ENCODE measurements around the gene CR1.
"Not testable (repeated sequence)": the region's sequence is repeated elsewhere in the genome, so short reads cannot be mapped to it uniquely, and the experiment has no call there.

The CR1 gene

GRCh38 chr1:207635569-207636186 is 139.7 kb downstream of the CR1 start:
- intact Hi-C loops (cut with DNase I); DNase-seq: not testable (repeated sequence)

- intact Hi-C loops (cut with DNase I), result not testable (repeated sequence)
- peak in 5 of 10 donors; percentile 26 to 90 (median 43) for DNase-seq
These were observed 142.7 kb downstream of the CR1 start for GRCh38 chr1:207638487-207639145.

- intact Hi-C loops (cut with DNase I); DNase-seq: not testable (repeated sequence)
These were observed 143.4 kb downstream of the CR1 start for GRCh38 chr1:207639362-207639761.

GRCh38 chr1:207644166-207644851 is 148.4 kb downstream of the CR1 start:
- intact Hi-C loops (cut with DNase I), result no loop called here
- DNase-seq, result no peak

GRCh38 chr1:207644852-207645634 is 149.1 kb downstream of the CR1 start, which contains the start of gene CR1L:
CR1L (plus strand) TSS chr1:207645133; CDS start chr1:207645234, 101 bp downstream.
- DNase-seq, result peak; percentile 45 to 96 (median 70)
- intact Hi-C loops (cut with DNase I), result no loop called here

GRCh38 chr1:207645635-207646081 is 149.7 kb downstream of the CR1 start:
- intact Hi-C loops (cut with DNase I), result no loop called here
- DNase-seq, result no peak

- intact Hi-C loops (cut with DNase I), result no loop called here
- no peak for DNase-seq
These were observed 150.2 kb downstream of the CR1 start for GRCh38 chr1:207646171-207646570.

- DNase-seq, result no peak
- intact Hi-C loops (cut with DNase I), result no loop called here
These were observed 151.1 kb downstream of the CR1 start for GRCh38 chr1:207646944-207647579.

- intact Hi-C loops (cut with DNase I), result no loop called here
- no peak for DNase-seq
These were observed 151.8 kb downstream of the CR1 start for GRCh38 chr1:207647671-207648333.

GRCh38 chr1:207648334-207649209 is 152.6 kb downstream of the CR1 start:
- DNase-seq, result no peak
- intact Hi-C loops (cut with DNase I), result no loop called here

- no peak for DNase-seq
- intact Hi-C loops (cut with DNase I), result no loop called here
These were observed 153.3 kb downstream of the CR1 start for GRCh38 chr1:207649210-207649753.

GRCh38 chr1:207649865-207650580 is 154.1 kb downstream of the CR1 start:
- intact Hi-C loops (cut with DNase I), result no loop called here
- DNase-seq, result no peak

GRCh38 chr1:207651583-207651982 is 155.6 kb downstream of the CR1 start:
- intact Hi-C loops (cut with DNase I), result no loop called here
- no peak for DNase-seq

GRCh38 chr1:207654320-207654719 is 158.4 kb downstream of the CR1 start:
- intact Hi-C loops (cut with DNase I), result no loop called here
- no peak for DNase-seq

- intact Hi-C loops (cut with DNase I), result no loop called here
- DNase-seq, result peak in 1 of 10 donors; percentile 79
These were observed 162.5 kb downstream of the CR1 start for GRCh38 chr1:207658408-207658807.

- intact Hi-C loops (cut with DNase I), result no loop called here
- DNase-seq, result peak in 1 of 10 donors; percentile 69
These were observed 163.0 kb downstream of the CR1 start for GRCh38 chr1:207658904-207659485.

- DNase-seq, result peak in 1 of 10 donors; percentile 57
- intact Hi-C loops (cut with DNase I), result no loop called here
These were observed 163.7 kb downstream of the CR1 start for GRCh38 chr1:207659545-207660153.
